ENCODE data around the gene GBP1.

DNA sequence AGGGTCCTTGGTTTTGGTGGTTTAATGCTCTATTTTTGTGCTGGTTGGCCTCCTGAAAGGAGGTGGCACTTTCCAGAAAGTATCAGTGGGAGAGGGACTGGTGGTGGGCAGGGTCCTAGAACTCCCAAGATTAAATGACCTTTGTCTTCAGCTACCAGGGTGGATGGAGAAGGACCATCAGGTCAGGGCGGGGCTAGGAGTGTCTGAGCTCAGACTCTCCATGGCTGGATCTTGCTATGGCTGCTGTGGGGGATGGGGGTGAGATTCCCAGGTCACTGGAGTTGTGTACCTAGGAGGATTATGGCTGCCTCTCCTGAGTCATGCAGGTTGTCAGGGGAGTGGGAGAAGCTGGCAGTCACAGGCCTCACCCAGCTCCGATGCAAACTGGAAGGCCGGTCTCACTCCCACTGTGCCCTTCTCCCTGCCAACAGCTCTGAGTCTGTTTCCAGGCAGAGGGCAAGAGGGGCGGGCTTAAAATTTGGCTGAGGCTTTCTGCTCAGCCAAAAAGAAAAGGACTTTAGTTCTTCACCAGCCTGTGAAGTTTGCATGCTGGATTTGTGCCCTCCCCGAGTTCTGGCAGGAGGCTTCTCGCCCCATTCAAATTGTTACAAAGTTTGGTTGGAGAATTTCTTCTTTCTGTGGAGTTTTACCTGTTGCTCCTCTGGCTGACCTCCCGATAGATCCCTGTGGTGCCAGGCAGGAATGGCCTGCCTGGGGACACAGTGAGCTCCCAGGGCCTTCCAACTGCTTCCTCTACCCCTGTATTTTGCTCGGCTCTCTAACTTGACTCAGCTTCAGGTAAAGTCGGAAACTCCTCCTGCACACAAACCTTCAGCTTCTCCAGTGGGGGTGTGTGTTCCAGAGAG is 59.5 kb downstream of the GBP1 start:
- TF ChIP-seq CTCF (IDR thresholded peaks at IDR 0.05; ENCODE audit: control extremely low read depth in 1 of 3, insufficient read depth in 1 of 3, low read depth in 1 of 3, low read length in 3 of 3) (no peak), POLR2A (IDR thresholded peaks at IDR 0.05; ENCODE audit: control extremely low read depth in 1 of 2, low read depth in 2 of 2, low read length in 2 of 2) (no peak), RFX5 (IDR thresholded peaks at IDR 0.05; ENCODE audit: borderline replicate concordance, low read depth, low read length) (no peak), SRF (IDR thresholded peaks at IDR 0.05; ENCODE audit: low read depth, low read length) (no peak)
- TF ChIP-seq, protein P1, sequence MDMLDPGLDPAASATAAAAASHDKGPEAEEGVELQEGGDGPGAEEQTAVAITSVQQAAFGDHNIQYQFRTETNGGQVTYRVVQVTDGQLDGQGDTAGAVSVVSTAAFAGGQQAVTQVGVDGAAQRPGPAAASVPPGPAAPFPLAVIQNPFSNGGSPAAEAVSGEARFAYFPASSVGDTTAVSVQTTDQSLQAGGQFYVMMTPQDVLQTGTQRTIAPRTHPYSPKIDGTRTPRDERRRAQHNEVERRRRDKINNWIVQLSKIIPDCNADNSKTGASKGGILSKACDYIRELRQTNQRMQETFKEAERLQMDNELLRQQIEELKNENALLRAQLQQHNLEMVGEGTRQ (IDR thresholded peaks at IDR 0.05; ENCODE audit: low read length) = no peak
